HG02970 (cell line): ENCODE data around the gene RALGDS.

ENCODE experiments used
- ATAC-seq: cut with Tn5 transposase; IDR thresholded peaks from one replicate; pipeline ENCODE4 v1.9.1; 2021; ENCODE audit warnings: mild to moderate bottlenecking, moderate library complexity, moderate number of reproducible peaks; ENCODE audit not compliant: unreplicated experiment, low FRiP score

Gene RALGDS

GRCh38 chr9:133151601-133152525 is 30.8 kb upstream of the RALGDS start:
- ATAC-seq, result no peak

- no peak for ATAC-seq
These were observed 30.0 kb upstream of the RALGDS start for GRCh38 chr9:133151041-133151440.

GRCh38 chr9:133149130-133150015 is 28.3 kb upstream of the RALGDS start:
- ATAC-seq, result peak; percentile 65

- ATAC-seq, result no peak
These were observed 27.4 kb upstream of the RALGDS start for GRCh38 chr9:133148199-133149129.

GRCh38 chr9:133147412-133148198 is 26.6 kb upstream of the RALGDS start:
- ATAC-seq, result no peak

- ATAC-seq, result no peak
These were observed 25.8 kb upstream of the RALGDS start for GRCh38 chr9:133146746-133147411.

- no peak for ATAC-seq
These were observed 24.1 kb upstream of the RALGDS start for GRCh38 chr9:133144904-133145851.

GRCh38 chr9:133144142-133144903 is 23.3 kb upstream of the RALGDS start:
- peak; percentile 46 for ATAC-seq

- no peak for ATAC-seq
These were observed 22.6 kb upstream of the RALGDS start for GRCh38 chr9:133143639-133144141.

- no peak for ATAC-seq
These were observed 21.9 kb upstream of the RALGDS start for GRCh38 chr9:133142684-133143622.

- ATAC-seq, result no peak
These were observed 21.0 kb upstream of the RALGDS start for GRCh38 chr9:133141833-133142595.

- no peak for ATAC-seq
These were observed 19.6 kb upstream of the RALGDS start for GRCh38 chr9:133140606-133141005.

- ATAC-seq, result no peak
These were observed 19.1 kb upstream of the RALGDS start for GRCh38 chr9:133140174-133140505.

GRCh38 chr9:133139246-133140173 is 18.5 kb upstream of the RALGDS start:
- no peak for ATAC-seq
